Epithelial cell of proximal tubule (primary cell): ENCODE data around the gene GNAS-AS1. TPM values are rescaled to one million over a fixed set of nuclear protein-coding genes. Genes with fewer than 3 reads are reported as not detected.

Experiments used
- DNase-seq: peaks from one replicate; pipeline ENCODE4 v3.0.0-alpha.2; 2011; ENCODE audit warnings: low read depth
- H3K4me3 ChIP-seq: 2 replicates; pipeline ENCODE4 v1.5.1; 2011; ENCODE audit warnings: low read depth, mild to moderate bottlenecking, low read length
- total RNA-seq: library from RNA; depleted of rRNA; stranded (reverse); fragments of >200 nt; gene quantifications from 2 replicates; pipeline ENCODE4 v1.2.3, GENCODE V29; 2015
- TF ChIP-seq, protein P1 (sequence below): conservative IDR thresholded peaks from 2 replicates; pipeline ENCODE4 v1.5.1; 2012; ENCODE audit warnings: low read depth, mild to moderate bottlenecking, low read length

GNAS-AS1 gene
- total RNA-seq, 1 donor from 2014 or later: 0.35 TPM

DNA sequence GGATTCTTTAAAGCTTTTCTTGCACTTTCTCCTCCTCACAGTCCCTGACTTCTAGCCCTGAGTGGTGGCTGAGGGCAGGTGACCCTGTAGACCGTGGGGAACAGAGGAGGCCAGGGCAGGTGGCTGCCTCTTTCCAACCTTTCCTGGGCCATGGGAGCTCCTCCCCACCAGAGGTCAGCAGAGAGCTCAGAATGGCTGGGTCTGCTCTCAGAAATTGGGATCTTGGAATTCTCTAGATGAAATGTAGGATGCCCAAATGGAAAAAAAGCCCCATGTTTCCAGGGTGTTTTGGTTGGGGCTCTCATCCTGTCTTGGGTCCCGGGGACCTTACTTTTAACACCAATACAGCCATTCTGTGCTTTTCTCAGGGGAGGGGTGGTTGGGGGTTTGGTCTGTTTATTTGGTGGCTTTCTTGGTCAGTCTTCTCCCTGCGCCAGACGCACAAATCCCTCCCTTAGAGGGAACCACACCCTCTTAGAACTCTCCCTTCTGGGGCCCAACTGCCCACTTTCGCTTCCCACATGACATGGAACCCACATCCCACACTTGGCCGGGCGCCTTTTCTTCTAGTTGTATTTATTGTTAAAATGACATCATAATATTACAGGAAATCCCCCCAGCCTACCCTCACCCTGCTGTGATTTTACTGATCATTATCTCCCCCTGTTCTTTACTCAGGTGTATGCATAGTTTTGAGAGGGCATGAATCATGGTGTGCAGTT lies 19.8 kb upstream of the GNAS-AS1 start:
- H3K4me3 ChIP-seq: no peak overlapping the region
- no peak for DNase-seq
- TF ChIP-seq, protein P1, sequence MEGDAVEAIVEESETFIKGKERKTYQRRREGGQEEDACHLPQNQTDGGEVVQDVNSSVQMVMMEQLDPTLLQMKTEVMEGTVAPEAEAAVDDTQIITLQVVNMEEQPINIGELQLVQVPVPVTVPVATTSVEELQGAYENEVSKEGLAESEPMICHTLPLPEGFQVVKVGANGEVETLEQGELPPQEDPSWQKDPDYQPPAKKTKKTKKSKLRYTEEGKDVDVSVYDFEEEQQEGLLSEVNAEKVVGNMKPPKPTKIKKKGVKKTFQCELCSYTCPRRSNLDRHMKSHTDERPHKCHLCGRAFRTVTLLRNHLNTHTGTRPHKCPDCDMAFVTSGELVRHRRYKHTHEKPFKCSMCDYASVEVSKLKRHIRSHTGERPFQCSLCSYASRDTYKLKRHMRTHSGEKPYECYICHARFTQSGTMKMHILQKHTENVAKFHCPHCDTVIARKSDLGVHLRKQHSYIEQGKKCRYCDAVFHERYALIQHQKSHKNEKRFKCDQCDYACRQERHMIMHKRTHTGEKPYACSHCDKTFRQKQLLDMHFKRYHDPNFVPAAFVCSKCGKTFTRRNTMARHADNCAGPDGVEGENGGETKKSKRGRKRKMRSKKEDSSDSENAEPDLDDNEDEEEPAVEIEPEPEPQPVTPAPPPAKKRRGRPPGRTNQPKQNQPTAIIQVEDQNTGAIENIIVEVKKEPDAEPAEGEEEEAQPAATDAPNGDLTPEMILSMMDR: peak; percentile 99

DNA sequence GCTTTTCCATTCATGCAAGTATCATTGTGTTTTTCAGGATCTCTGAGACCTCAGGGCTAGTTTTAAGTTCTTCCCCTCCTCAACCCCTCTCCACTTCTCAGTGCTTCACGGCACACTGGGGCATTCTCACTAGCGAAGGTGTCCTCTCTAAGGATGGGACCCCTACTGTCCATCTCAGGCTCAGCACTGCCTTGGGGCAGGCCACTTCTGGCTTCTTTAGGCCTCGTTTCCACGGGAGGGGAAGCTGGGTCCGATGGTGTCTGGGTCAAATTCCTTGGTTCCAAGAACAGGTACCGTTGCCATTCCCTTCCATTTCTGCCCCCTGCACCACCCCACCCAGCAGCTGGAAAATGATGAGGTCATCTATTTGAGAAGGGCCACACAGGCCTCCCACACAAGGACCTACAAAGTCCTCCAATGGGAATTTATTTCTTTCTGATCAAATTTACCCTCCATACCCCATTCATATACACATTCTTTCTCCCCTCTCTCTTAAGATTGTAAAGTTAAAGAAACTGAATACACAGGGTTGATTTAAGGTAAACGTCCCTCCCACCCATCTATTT lies 19.0 kb upstream of the GNAS-AS1 start:
- no peak for DNase-seq
- TF ChIP-seq, protein P1: no peak
- no peak overlapping the region for H3K4me3 ChIP-seq

DNA sequence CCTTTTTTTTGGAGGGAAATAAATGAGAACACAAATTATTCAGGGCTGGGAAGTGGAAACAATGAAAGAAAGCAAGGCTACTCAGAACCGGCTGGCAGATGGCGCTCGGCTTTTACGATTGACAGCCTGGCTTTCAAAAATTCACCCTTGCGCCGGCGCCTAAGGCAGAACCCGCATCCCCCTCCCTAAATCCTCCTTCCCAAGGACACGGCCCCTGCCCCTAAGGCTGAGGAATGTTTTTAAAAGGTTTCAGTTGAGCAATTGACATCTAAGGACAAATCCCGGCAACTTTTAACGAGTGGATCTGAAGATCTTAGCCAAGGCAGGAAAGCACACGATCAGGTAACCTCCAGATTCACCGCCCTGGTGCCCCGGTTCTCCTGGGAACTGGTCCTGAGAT lies 18.1 kb upstream of the GNAS-AS1 start:
- H3K4me3 ChIP-seq: no peak overlapping the region
- no peak for DNase-seq
- TF ChIP-seq, protein P1: peak; percentile 51

DNA sequence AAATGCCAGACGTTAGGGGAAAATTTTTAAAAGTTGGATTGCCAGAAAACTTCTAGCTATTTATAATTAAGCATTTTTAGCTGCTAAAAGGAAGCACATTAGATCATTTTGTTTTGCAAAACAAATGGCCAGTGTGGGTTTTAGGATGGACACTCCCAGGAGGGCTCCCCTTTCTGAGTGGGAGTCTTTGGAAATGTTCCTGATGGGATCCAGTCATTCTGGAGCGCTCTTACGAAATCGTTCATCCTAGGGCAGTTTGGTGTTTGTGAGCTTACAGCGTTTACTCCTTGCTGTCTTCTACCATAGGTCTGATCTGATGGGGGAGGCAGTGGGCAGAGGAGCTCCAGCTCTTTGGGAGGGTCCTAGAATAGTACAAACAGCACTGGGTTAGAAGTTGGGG lies 16.5 kb upstream of the GNAS-AS1 start:
- TF ChIP-seq, protein P1: no peak
- no peak for DNase-seq
- no peak overlapping the region for H3K4me3 ChIP-seq

DNA sequence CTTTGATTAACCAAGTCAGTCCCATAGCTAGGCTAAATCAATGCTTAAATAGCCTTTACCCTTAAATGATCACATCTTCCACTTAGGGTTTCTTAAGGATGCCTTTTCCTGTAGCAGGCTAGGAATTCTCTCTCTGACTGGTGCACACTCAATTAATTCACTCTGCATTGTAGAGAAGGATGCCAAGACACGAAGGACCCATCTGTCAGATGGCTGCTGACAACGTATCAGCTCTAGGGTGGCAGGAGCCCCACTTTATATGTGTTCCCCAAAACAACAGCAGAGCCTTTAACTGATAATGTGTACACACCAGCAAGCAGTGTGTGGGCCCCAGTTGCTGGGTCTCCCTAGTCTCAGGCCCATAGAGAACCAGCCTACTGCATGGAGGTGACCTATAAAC lies 15.1 kb upstream of the GNAS-AS1 start:
- no peak overlapping the region for H3K4me3 ChIP-seq
- TF ChIP-seq, protein P1: no peak
- no peak for DNase-seq

DNA sequence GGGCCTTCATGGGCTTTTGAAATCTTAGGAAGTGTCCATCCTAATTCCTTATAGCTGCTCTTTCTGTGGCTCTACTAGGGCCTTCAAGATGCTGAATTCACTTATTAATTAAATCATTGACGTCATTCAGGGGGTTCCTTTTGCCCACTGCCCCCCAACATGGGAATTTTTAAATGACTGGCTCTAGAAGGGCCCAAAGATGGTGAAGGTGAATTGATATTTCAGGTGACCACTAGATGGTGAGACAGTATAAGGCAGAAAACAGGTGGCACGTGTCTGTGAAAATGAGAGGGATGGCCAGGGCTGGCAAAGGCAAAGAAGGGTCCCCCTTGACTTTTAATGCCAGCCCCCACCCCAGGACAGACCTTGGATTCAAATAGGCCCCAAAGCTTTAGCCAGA lies 13.6 kb upstream of the GNAS-AS1 start:
- no peak for DNase-seq
- TF ChIP-seq, protein P1: peak; percentile 32

More for the DNA sequence above, 13.6 kb upstream of the GNAS-AS1 start:
- no peak overlapping the region for H3K4me3 ChIP-seq
